Activated CD8-positive, alpha-beta memory T cell treated with anti-CD3 and anti-CD28 coated beads for 36 hours (primary cell): ENCODE data around the gene DMRT2. TPM values are rescaled to one million over a fixed set of nuclear protein-coding genes. Genes with fewer than 3 reads are reported as not detected.

ENCODE experiments used
- CTCF ChIA-PET: fragments of 350-600 bp; sonication (Branson Sonifier 250); formaldehyde crosslinking; loops from one replicate; lab custom pipeline; 2021; ENCODE audit warnings: antibody characterized with exemption; lab: Charles Lee
- POLR2A ChIA-PET: fragments of 350-600 bp; sonication (Branson Sonifier 250); formaldehyde crosslinking; loops from one replicate; lab custom pipeline; 2021; ENCODE audit warnings: antibody characterized with exemption; lab: Charles Lee
- total RNA-seq, 2 experiments: library from RNA; stranded (reverse); gene quantifications; one replicate each; pipeline ENCODE4 v1.2.3, GENCODE V29; 2021

The DMRT2 gene
- total RNA-seq: not detected

- CTCF ChIA-PET: interaction anchor here (0.7 kb wide), 1 partner anchor 80 kb away, joined by 3 read pairs; no protein-coding TSS in a partner anchor
- POLR2A ChIA-PET: no interaction called here
Observed at GRCh38 chr9:1050125-1050895, at the start of gene DMRT2. Gene DMRT2, plus strand, starts transcription at chr9:1050357. Its CDS starts 1,257 bp downstream, at chr9:1051614.

- CTCF ChIA-PET: interaction anchor here (0.7 to 1.3 kb wide), 2 partner anchors 17 to 108 kb away, joined by 3 to 4 read pairs; no protein-coding TSS in a partner anchor
- POLR2A ChIA-PET: no interaction called here
Observed at GRCh38 chr9:1001838-1002237, 48.3 kb upstream of the DMRT2 start.

- ChIA-PET CTCF (interaction anchor here (0.6 to 1.3 kb wide), 3 partner anchors 18 to 109 kb away, joined by 3 to 5 read pairs (median 4); no protein-coding TSS in a partner anchor), POLR2A (no interaction called here)
Observed at GRCh38 chr9:1002678-1003077, 47.5 kb upstream of the DMRT2 start.

- POLR2A ChIA-PET: no interaction called here
- CTCF ChIA-PET: interaction anchor here (1.5 kb wide), 1 partner anchor 112 kb away, joined by 3 read pairs; no protein-coding TSS in a partner anchor
Observed at GRCh38 chr9:1005043-1005667, 45.0 kb upstream of the DMRT2 start.

- POLR2A ChIA-PET: no interaction called here
- CTCF ChIA-PET: no interaction called here
Observed at GRCh38 chr9:1007312-1007711, 42.8 kb upstream of the DMRT2 start.

GRCh38 chr9:1008216-1008615, 41.9 kb upstream of the DMRT2 start:
- CTCF ChIA-PET: interaction anchor here (0.8 to 2.4 kb wide), 2 partner anchors 11 to 114 kb away, joined by 3 to 7 read pairs; no protein-coding TSS in a partner anchor
- POLR2A ChIA-PET: no interaction called here

GRCh38 chr9:1009101-1009707, 41.0 kb upstream of the DMRT2 start:
- POLR2A ChIA-PET: no interaction called here
- CTCF ChIA-PET: interaction anchor here (0.6 to 2.4 kb wide), 6 partner anchors 9 to 680 kb away, joined by 3 to 7 read pairs (median 3); no protein-coding TSS in a partner anchor

GRCh38 chr9:1013021-1013420, 37.1 kb upstream of the DMRT2 start:
- ChIA-PET CTCF (no interaction called here), POLR2A (no interaction called here)

GRCh38 chr9:1014225-1014624, 35.9 kb upstream of the DMRT2 start:
- ChIA-PET POLR2A (no interaction called here), CTCF (no interaction called here)

GRCh38 chr9:1014640-1015039, 35.5 kb upstream of the DMRT2 start:
- ChIA-PET CTCF (no interaction called here), POLR2A (no interaction called here)

GRCh38 chr9:1018121-1018520, 32.0 kb upstream of the DMRT2 start:
- POLR2A ChIA-PET: no interaction called here
- CTCF ChIA-PET: interaction anchor here (1.2 kb wide), 1 partner anchor 9 kb away, joined by 3 read pairs; no protein-coding TSS in a partner anchor

GRCh38 chr9:1024112-1024511, 26.0 kb upstream of the DMRT2 start:
- ChIA-PET POLR2A (no interaction called here), CTCF (no interaction called here)

- POLR2A ChIA-PET: no interaction called here
- CTCF ChIA-PET: no interaction called here
Observed at GRCh38 chr9:1025131-1025530, 25.0 kb upstream of the DMRT2 start.

- POLR2A ChIA-PET: no interaction called here
- CTCF ChIA-PET: no interaction called here
Observed at GRCh38 chr9:1026219-1026618, 23.9 kb upstream of the DMRT2 start.

GRCh38 chr9:1028501-1029190, 21.5 kb upstream of the DMRT2 start:
- ChIA-PET POLR2A (no interaction called here), CTCF (no interaction called here)

- POLR2A ChIA-PET: no interaction called here
- CTCF ChIA-PET: no interaction called here
Observed at GRCh38 chr9:1031951-1032601, 18.1 kb upstream of the DMRT2 start.

- ChIA-PET POLR2A (no interaction called here), CTCF (no interaction called here)
Observed at GRCh38 chr9:1034271-1034670, 15.9 kb upstream of the DMRT2 start.

GRCh38 chr9:1039589-1039988, 10.6 kb upstream of the DMRT2 start:
- ChIA-PET POLR2A (no interaction called here), CTCF (no interaction called here)

- POLR2A ChIA-PET: no interaction called here
- CTCF ChIA-PET: no interaction called here
Observed at GRCh38 chr9:1042466-1042865, 7.7 kb upstream of the DMRT2 start.
